Breast epithelium (tissue), 3 donors: ENCODE results near the gene OGA.

Source experiments
- POLR2A ChIP-seq: fragments of 450-650 bp; IDR thresholded peaks from one replicate; pipeline ENCODE4 v1.6.1; 2016; ENCODE audit warnings: antibody characterized with exemption, mild to moderate bottlenecking, moderate library complexity
- POLR2AphosphoS5 ChIP-seq, 3 donors: sonication (generic); formaldehyde crosslinking; IDR thresholded peaks; one replicate each; pipeline ENCODE4 v1.6.1; 2017; ENCODE audit warnings: antibody characterized with exemption in 3 of 3
- TF ChIP-seq, protein P1 (sequence below), 3 donors: fragments of 450-650 bp; IDR thresholded peaks; one replicate each; pipeline ENCODE4 v1.5.1; 2016 to 2017; ENCODE audit warnings: antibody characterized with exemption in 3 of 3, mild to moderate bottlenecking in 3 of 3, moderate library complexity in 3 of 3

DNA sequence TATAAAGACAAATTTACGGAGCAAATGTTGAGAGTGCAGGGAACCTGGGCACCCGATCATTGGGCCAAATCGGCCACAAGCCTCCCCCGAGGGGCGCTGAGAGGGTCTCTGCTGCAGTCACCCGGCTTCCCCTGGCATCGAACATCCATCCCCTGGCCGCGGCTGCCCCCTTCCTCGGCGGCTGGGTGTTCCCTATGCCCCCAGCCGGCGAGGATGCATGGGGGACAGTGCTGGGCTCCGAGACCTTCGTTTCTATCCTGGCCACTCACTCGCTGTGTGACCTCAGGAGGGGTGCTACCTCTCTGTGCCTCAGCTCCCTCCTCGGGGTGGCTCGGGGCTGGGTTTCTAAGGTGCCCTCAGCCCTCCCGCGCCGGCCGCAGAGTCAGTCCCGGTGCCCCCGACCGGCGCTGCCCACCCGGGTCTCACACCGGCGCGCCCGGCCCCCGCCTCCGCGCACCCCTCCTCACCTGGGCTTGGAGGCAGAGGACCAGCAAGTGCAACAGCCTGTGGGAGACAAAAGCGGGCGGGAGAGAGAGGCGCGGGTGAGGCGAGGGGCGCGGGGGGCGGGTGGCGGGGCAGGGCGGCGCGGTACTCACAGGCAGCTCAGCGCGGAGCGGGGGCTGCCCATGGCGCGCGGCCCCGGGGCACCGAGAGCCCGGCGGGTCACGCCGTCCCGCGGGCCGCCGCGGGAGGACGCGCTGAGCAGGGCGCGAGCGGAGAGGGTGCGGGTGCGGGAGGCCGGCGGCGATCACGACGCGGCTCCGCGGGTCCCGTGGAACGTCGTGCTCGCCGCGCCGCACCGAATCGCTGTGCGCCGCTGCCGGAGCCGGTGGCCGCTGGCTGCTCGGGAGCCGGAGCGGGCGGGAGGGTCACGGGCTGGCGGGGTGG lies 42.7 kb downstream of the OGA start, which contains the start of gene FGF8:
- TF ChIP-seq, protein P1, sequence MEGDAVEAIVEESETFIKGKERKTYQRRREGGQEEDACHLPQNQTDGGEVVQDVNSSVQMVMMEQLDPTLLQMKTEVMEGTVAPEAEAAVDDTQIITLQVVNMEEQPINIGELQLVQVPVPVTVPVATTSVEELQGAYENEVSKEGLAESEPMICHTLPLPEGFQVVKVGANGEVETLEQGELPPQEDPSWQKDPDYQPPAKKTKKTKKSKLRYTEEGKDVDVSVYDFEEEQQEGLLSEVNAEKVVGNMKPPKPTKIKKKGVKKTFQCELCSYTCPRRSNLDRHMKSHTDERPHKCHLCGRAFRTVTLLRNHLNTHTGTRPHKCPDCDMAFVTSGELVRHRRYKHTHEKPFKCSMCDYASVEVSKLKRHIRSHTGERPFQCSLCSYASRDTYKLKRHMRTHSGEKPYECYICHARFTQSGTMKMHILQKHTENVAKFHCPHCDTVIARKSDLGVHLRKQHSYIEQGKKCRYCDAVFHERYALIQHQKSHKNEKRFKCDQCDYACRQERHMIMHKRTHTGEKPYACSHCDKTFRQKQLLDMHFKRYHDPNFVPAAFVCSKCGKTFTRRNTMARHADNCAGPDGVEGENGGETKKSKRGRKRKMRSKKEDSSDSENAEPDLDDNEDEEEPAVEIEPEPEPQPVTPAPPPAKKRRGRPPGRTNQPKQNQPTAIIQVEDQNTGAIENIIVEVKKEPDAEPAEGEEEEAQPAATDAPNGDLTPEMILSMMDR (IDR thresholded peaks at IDR 0.05) = no peak
- no peak for TF ChIP-seq POLR2A
- no peak for TF ChIP-seq POLR2AphosphoS5 (IDR thresholded peaks at IDR 0.05)
